ENCODE results near the gene RAB6B. TPM values are rescaled to one million over a fixed set of nuclear protein-coding genes. Genes with fewer than 3 reads are reported as not detected.

Gene RAB6B
- total RNA-seq, 1 experiment from 2014 or later, result 0.69 TPM

DNA sequence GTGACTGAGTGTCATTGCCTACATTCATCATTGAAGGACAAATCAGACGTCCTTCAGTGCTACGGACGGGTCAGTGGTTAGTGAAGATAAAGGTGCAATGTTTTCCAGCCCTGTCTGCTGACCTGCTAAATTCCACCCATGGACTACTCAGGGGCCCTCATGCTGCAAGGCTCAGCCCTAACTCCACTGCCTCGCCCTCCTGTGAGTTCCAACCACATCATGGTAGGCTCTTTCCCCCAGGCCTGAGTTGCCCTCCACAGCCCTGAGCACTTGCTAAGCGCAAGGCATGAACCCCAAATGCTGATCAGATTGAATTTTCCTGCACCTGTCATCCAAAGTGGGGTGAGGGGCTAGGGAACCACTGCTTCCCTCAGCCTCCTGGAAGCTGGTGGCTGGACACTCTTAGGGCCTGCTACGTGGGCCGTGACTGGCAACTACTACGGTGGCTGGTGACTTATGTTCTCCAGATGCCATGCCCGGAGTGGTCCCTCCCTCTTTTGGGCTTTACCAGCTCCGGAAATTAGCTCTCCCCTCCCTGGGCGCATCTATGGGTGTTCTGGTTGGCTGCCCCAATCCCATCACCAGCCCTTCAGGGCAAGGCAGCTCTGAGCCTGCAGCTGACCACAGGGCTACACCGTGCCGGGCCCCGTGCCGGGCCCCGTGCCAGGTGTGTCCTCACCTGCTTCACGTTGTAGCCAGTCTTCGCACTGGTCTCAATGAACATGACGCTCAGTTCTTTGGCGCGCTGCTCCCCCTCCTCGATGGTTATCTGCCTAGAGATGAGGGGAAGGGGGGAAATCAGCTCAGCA lies 58.0 kb downstream of the RAB6B start:
- no peak for DNase-seq (ENCODE audit: low read depth)

DNA sequence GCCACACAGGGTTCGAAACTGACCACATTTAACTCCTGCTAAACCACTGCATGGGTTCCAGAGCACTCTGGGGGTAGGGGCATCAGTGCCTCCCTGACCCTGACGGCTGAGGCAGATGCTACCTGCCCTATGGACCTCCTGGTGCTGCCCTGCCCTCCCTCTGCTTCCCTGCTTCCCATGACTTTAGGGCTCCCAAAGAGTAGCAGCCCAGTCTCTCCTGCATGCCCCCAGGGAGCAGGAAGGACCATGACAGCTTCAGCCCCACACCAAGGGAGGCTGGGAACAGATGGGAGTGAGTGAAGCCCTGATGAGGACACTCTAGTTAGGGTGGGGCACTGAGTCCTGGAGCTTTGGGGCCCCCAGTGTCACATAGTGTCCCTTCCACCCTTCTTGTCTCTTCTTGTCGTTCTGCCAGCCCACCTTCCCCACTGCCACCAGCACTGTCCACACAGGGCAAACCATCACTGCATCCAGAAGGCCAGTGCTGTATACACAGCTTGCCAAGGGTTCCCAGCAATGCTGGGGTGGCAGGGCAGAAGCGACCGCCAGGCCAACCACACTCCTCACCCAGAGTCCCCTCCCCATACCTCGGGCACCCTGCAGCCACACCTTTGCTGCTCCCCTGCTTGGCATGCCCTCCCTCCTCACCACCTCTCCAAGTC lies 59.1 kb downstream of the RAB6B start:
- DNase-seq (ENCODE audit: low read depth), result no peak

DNA sequence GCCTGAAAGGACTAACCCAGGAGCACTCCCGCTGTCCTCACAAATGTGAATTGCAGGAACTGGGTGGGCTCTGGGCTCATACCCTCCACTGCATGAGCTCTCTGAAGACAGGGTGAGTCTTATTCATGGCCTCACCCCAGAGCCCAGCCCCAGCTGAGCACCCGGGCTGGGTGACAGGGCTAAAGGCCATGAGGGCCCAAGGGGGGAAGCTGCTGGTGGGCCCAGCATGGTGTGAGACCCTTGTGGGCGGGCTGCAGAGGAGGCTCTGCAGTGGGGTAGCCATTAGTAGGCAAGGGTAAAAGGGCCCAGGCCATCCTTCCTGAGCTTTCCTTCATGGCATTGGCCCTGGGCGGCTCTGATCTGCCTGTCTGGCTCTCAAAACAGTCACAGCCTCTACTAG lies 59.7 kb downstream of the RAB6B start:
- no peak for DNase-seq (ENCODE audit: low read depth)

DNA sequence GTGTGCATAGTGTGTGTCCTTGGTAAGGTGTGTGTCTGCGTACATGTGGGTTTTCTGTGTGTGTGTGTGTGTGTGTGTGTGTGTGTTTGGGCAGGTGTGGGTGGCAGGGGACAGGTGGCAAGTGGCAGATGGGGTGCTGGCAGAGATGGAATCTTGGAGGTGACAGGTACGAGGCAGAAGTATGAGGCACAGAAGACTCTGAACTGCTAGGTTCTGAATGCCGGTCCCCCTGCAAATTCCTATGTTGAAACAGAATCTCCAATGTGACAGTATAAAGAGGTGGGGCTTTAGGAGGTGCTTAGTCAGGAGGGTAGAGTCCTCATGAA lies 60.3 kb downstream of the RAB6B start:
- no peak for DNase-seq (ENCODE audit: low read depth)

DNA sequence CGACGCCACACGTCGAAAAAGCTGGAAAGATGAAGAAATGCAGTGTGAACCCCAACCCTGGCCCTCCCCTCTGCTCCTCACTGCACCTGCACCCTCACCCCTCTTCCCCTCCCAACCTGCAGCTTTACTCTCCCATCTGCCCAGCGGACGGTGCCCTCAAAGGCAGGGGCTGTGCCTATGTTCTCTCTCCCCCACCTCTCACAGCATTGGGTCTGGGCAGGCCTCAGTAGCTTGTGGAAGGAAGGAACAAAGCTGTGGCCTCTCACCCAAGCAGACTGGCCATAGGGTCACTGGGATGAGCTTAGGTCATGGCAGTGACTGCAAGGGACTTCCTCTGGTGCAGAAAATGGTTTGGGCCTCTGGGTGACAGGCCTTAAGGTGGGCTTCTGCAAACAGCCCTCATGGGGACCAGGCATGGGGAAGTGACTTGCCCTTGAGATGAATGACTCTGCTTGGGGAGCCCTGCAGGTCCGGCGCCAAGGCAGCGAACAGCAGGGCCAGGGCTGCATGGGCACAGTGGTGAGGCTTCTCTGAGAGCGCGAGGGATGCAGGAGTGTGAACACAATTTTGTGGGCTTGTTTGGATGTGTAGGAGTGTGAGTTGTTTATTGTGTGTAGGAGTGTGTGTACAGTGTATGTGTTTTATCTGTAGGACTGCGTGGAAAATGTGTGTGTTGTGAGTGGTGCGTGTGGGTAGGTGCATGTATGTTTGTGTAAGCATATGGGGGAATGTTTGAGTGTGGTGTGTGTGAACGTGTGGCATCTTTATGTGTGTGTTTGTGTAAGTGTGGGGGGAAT lies 60.9 kb downstream of the RAB6B start:
- no peak for DNase-seq (ENCODE audit: low read depth)

DNA sequence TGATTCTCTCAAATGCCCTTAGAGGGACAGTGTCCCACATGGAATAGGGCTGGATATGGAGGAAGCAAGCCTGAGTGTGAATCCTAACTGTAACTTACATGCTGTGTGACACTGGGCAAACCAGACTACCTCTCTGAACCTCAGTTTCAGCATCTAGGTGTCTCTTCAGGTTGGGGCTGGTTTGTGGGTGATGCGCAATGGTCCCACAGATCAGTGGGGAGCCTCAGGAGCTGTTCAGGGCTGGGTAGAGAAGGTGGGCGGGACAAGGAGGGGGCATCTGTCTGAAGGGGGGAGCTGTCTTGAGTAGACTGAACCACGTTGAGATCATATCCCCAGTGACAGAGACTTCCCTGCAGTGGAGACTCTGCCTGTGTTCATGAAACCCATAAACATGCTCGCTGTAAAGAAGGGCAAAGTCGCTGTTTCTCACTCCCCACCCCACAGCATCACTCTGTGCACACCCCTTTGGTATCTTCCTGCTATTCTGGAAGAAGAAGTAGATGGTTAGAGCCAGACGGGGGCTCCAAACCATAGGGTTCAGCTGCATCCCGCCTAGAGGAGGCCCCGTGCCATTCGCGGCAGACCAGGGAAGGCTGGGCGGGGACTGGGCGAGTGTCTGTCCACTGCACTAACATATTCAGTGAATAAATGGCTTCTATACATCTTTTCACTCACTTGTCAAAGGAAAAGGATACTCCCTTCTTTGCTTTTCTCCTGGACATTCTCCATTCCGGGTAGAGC lies 61.6 kb downstream of the RAB6B start:
- no peak for DNase-seq (ENCODE audit: low read depth)

DNA sequence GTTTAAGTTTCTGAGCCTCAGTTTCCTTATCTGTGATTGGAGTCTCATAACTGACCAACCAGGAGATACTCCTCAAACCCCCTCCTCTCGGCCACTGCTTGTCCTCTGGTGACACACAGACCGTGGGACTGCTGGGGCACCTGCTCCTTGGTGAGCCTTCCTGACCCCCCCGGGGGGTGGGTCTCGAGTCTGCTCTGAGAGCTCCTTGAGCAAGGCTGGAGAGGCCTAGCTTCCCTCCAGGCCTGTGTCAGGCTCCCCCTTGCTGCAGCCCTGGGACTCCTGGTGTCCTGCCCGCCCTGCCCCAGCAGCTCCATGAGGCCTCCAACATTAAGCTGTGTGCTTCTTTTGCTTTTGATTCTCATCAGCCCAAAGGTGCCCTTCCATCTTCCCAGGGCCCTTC lies 62.4 kb downstream of the RAB6B start:
- no peak for DNase-seq (ENCODE audit: low read depth)

DNA sequence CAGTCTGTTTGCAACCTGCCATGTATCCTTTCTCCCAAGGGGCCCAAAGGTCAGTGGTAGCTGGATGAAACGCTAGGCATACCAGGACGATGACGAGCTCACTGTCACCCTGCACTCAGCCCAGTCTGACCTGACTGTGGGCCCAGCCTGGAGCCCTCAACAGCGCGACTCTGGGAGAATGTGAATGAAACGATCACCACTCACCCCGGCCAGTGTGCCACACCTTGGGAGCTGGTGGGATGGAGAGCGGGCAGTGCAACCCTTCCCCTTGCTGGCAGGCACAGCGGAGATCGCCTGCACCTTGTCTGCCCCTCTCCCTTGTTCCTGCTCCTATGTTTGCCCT lies 62.9 kb downstream of the RAB6B start:
- DNase-seq (ENCODE audit: low read depth), result no peak

DNA sequence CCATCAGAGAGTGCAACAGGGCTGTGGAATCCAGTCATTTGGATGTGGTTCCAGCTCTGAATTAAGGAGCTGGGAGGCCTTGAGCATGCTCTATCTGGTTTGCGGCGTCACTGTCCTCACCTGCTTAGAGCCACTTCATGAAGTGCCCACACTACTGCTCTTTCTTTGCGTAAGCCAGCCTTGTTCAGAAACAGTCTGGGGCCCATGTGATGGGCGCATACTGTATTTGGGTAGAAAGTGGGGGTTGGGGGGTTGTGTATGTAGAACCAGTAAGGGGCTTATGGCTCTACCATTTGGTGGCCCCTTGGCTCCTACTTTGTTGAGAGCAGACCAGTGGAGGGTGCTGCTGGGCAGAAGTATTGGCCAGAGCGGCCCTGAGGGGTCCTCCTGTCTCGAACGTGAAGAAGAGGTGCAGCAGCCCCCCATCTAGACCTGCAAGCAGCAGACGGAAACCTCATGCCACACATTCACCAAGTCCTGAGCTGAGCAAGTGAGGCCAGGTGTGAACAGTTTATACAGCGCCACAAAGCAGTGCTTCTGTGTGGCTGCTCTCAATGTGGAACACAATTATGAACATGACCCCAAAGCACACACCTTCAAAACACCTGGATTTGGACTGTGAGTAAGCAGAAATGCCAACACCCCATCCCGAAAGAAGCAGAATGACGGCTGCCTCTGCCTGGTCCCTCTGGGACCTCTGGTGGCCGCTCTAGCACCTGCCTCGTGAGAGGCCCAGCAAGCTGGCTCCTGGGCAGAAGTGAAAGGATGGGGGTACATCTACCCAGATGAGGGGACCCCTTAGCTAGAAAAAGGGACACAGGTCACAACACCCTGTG lies 63.5 kb downstream of the RAB6B start:
- DNase-seq (ENCODE audit: low read depth), result no peak

DNA sequence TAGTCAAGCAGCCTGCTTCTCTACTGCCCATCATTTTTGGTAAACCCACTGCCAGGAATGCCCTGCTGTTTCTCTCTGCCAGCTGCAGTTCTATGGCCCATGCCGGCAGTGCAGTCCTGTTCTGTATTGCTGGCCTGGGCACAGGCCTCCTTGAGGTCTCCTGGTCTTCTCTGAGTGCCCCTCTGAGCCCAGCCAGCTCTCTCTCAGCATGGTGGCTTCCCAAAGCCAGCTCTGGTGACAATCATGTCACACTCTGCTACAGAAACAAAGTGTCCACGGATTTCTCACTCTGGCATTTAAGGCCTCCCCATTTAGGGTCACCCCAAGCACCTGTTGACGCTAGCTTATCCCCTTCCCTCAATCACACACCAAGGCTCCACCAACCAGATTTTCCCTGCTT lies 65.6 kb downstream of the RAB6B start:
- no peak for DNase-seq (ENCODE audit: low read depth)

DNA sequence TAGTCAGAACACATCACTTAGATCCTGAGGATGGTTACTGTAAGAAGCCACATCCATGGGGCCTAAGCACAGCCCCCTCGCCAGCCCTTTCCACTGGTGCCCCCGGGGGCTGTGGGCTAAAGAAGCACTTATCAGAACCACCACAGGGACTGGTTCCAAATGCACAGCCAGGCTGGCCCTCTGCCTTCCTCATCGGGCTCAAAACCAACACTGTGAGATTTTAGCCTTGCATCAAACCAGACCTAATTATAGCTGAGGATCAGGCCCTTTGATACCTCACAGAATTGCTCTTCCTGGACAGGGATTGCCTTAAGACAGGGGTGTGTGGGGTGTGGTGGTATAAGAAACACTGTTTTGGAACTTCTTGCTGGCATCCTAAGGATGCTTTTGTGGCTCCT lies 66.4 kb downstream of the RAB6B start:
- DNase-seq (ENCODE audit: low read depth), result no peak

DNA sequence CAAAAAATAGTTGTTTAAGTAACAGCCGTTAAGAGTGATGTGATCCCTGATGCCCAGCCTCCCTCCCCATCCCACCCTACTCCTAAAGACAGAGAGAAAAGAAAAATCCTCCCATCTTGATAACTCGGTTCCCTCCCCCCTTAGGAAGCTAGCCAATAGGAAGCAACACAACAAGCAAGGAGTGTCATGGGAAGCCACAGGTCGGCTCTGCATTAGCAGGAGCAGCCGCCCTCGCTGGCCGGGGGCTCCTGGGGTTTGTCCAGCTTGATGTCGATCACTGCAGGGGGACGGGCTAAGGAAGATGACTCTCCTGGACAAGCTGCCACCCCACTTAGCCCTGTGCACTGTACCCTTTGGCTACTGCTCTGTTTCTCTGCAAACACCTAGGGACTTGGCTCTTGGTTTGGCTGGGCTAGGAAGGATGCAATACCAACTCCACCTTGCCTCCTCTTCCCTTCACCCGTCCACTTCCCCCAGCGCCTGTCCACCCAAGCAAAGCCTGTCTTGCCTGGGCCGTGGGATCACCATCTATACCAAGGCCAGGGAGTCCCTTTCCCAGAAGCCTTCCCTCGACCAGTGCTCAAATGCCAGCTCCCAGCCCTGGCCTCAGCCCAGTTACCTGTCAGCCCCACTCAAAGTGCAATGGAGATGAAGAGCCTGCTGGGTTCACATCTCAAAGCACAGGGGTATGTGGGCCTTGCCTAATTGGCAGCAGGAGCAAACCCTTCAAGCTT lies 66.9 kb downstream of the RAB6B start:
- no peak for DNase-seq (ENCODE audit: low read depth)

DNA sequence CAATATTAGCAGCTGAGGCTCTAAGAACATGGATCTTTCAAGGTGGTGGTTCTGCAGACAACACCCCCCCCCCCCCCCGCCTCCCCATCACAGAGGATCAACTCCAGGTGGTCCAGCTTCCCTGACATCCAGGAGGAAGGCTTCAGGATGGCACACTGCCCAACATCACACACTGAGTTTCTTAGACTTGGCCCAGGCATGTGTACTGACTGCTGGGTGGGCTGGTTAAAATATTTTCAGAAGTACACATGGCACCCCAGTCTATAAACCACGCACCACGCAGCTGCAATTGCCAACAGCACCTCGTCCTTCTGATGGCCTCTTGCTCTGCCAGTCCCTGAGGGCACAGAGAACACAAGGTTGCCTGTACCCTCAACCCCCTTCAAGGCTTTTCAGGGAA lies 68.0 kb downstream of the RAB6B start:
- DNase-seq (ENCODE audit: low read depth), result no peak

DNA sequence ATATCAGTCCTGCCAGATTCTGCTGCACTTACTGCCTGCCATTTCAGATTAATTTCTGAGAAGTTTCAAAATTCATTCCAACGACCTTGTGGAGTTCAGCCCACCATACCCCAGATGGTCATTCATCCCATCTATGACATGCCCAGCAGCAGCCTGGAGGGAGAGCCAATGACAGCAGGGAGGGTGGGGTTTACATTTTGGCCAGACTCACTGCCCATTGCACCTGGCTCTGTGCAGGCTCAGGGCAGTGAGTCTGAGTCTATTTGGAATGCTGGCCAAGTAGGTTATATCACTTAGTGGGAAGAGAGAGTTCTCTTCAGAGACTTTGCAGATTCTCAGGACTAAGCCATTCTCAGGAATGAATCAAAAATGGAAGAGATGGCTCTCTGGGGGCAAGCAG lies 68.5 kb downstream of the RAB6B start:
- DNase-seq (ENCODE audit: low read depth), result no peak

DNA sequence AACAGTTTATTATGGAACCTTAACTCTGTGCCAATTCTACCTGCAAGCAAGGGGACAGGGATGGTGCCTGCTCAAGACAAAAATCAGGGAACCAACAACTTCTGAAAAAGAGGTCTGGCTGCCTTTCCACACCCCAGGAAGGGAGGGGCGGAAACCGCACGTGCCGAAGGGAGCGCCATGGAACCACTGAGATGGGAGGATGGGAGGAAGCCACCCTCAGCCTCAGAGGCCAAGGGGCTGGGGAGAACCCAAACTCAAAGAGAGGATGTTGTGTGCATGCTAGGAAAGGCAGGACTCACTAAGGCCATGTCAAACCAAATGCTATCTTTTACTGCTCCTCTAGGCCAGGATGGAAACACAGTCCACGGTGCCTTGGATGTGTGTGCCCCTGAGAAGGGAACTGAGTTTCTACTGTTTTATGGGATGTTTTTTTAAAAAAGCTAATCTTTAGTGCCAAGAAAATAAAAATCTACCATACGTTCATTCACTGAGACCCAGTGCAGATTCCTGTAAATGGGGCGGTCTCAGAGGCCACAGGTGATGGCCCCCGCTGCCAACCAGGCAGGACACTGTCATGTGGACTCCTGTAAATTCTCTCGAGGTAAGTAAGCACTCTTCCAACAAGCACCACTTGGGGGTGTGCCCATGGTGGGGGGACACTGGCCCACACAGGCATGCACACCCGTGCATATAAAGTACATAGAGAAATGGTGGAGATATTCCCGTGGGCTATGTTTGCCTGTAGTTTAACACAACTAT lies 69.5 kb downstream of the RAB6B start:
- no peak for DNase-seq (ENCODE audit: low read depth)

DNA sequence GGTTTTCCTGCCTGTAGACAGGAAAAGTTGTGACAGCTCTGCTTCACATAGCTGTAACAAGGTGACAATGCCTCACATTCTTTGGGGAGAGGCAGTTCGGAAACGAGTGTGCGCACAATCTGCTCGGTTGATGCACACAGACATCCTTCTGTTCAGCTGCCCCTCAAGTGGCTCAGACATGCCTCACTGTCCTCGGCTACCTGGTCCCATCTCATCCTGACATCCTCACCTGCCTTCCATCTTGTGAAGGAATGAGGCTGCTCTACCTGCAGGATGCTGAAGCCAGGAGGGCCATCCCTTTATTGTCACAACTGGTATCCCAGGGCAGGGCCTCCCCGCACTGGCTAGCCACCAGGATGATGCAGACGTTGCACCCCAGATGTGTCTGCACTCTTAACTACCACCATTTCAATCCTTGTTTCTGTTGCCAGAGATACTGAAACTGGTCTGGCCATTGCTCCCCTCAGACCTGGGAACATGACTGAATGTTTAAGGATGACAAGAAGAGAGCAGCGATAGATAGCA lies 70.7 kb downstream of the RAB6B start:
- DNase-seq (ENCODE audit: low read depth), result no peak

DNA sequence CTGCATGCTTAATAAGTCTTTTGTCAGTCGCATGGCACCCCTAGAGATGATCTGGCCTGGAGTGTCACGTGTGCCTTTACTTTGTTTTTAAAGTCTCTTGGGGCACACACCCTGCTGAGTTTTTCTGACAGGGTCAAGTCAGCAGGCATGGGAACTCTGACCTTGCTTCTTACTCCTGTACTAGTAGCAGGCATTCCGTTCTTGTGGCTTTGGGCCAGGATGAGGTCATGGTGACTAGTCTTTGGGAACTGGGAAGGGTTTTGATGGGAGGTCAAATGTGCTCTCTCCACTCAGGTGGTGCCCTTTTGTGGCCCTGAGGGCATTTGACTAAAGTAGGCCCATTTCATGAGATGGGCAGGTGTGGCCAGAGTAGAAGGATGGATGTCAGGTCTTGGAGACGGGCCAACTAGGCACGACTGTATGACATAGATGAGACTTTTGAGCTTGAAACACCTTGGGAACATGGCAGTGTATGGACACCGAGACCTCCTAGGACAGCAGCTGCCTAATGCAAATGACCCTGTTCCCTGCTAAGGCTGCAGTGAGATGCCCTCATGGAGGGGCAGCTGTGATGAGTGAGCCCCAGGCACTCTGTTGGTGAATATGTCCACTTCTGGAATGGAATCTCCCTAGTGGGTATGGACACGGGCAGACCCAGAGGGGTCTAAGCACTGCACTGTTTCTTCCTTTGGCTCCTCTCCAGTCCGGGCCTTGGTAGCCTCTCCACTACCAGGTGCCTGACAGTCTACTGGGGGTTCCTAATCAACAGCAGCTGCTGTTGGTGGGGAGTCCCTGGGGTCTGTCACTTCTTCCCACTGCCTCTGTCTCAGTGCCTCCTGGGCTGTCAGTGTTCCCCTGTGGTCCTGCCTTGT lies 73.7 kb downstream of the RAB6B start:
- DNase-seq (ENCODE audit: low read depth), result peak; percentile 97

DNA sequence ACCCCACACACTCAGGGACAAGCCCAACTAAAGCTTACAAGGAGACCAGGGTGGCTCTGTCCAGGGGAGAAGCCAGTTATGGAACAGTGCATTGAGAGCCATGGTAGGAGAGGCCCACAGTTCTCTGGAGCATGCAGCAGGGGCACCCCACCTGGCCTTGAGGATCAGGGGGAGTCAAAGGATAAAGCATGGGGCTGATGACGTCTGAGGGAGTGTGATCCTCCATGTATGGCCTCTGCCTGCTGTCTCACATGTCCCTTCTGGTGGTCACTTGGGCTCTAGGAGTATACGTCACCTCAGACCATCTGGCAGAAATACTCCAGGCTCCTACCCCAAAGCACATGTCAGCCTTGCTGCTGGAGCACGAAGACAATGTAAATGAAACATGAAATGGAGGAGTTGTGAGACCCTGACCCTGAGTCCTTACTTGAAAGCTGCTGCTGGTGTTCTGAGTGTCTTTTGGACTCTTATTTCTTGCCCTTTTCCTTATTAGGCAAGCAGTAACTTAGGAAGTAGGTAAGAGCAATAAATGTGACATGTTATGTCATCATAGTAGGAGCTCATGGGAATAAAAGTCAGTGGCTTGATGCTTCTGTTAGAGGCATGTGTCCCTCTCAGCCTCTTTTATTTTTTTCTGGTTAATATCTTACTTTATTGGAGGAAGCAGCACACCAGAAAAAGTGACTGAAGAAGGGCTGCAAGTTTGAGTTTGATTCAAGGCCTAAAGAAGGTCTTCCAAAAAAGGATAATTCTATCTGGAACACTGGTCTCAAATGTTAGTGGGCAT lies 74.6 kb downstream of the RAB6B start:
- DNase-seq (ENCODE audit: low read depth), result no peak
